HG03064 (cell line): ENCODE measurements around the gene TMEM80.
A peak's percentile ranks its signal among the peaks of the same experiment; 100 is the strongest.
"Not testable (repeated sequence)": the region's sequence is repeated elsewhere in the genome, so short reads cannot be mapped to it uniquely, and the experiment has no call there.

Source experiments
- ATAC-seq: cut with Tn5 transposase; IDR thresholded peaks from one replicate; pipeline ENCODE4 v1.9.1; 2021; ENCODE audit warnings: low read depth; ENCODE audit not compliant: unreplicated experiment

The TMEM80 gene

DNA sequence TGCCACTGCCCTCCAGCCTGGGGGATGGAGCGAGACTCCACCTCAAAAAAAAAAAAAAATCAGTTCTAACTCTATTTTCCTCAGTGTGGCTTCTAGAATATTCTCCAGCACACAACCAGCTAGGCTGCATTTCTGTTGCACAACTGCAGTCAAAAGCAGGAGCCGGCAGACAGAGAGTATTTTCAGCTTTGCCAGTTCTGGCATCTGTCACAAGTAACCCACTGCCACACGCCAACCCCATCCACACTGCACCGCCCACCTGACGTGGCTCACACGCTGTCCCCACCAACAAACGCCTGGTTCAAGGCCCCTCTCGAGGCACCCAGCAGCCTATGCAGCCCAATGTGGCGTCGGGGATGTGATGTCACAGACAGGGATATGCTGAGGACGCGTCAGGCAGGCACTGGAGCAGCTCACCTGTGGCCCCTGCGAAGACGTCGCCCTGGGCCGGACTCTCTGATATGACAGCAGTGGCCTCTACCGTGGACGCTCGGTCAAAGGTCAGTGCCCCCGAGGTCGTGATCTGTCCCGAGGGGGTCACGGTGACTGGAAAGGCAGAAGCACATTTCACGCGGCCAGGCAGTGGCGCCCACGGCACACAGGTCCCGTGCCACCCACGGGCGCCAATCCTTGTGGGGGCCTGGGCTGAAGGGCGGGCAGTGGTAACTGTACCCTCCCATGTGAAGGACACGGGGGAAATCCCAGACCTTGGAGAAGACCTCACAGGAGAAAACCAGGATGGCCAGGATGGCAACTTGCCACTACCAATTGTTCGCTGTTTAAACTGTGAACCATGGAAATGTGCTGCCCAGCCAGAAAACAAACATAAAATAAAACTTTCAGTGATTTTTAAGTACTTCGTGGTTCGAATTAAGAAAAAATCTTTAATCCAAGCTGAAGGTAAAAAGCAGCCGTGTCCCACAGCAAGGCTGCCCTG, 16.1 kb upstream of the TMEM80 start:
- ATAC-seq = no peak

DNA sequence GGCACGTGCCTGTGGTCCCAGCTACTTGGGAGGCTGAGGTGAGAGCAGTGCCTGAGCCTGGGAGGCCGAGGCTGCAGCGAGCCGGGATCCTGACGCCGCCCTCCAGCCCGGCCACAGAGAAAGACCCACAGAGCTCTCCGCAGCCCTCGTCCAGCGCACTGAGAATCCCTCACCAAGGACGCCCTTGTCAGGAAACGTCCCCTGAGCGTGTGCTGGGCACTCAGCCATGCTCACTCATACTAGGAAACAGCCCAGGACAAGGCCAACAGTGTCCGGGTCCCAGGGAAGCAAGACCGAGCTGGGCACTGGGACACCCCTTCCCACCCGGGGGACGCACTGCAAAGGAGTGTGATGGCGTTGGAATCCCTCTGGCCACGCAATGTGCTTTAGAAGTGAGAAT, 15.1 kb upstream of the TMEM80 start:
- no peak for ATAC-seq

DNA sequence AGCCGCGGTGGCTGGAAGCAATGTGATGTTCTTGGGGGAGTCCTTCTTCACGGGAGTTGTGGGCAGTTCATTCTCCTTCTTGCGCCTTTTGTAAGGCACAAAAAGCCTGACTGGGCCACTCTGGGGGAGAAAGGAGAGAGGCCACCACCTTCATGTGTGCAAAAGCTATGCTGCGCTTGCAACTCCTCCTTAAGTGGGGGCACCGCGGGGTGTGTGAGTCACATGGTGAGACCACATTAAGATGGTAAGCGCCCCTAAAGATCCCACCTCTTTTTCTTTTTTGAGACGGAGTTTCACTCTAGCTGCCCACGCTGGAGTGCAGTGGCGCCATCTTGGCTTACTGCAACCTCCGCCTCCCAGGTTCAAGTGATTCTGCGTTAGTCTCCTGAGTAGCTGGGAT, 14.6 kb upstream of the TMEM80 start:
- ATAC-seq = no peak

DNA sequence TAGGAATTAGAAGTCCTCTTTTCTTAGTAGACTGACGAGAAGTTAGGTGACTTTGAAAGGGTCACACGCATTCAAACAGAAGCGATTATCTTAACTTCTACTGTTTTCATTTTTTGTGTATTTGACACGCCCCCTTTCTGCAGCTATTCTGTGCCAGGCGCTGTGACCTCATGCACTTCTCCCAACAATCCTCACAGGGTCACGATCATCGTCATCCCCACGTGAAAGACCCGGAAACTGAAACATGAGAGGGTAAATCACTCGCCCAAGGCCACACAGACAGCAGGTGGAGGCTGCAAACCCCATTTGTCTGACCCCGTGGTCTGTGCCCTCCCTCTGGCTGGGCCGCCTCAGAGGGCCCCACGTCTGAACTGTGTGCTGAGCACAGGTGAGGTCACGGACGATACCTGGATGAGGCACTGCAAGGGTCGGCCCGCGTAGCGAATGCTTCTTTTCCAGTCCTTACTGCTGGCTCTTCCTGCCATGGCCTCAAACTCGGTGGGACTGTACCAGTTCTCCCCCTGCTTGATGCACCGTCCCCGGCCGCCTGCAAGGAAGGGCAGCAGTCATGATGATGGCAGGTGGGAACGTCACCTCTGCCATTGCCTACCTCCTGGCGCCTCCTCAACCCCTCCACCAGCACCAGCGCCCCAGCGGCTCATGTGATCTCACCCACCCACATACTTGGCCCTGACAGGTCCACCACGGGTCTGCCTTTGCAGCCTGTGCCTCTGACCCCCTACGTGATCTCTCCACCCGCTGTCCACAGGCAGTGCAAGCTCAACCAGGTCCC, 9.0 kb upstream of the TMEM80 start:
- no peak for ATAC-seq

DNA sequence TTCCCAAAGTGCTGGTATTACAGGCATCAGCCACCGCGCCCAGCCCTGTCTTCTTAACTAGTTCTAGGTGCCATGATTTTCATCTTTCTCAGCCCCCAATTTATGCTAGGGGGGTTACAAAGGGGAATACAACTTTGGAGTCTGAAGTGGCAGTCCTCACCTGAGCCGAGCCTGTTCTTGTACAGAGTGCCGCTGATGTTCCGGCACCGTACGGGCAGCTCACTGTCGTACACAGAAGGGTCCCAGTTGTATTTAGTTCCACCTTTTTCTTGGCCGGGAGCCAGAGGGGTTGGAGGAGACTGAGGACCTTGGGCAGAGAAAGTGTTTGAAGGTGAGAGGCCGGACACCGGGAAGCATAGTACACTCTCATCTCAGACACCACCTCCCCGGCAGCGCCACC, 7.9 kb upstream of the TMEM80 start:
- ATAC-seq = no peak

DNA sequence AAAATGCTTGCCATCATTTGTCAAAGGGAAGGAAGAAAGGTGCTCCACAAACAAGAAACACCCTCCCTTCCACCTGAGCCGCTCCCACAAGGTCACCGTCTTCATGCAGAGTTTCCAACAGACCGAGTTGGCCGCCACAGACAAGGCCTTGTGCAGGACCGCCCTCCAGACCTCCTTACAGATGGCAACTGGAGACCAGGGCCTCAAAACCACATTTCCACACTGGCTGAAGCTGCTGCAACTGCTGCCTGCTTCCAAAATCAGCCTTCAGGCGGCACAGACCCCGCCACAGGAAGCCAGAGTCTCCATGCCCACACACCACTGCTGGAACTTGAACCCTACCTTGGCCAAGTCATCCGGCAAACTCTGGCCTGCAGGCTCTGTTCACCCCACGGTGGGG, 6.9 kb upstream of the TMEM80 start:
- ATAC-seq = no peak

DNA sequence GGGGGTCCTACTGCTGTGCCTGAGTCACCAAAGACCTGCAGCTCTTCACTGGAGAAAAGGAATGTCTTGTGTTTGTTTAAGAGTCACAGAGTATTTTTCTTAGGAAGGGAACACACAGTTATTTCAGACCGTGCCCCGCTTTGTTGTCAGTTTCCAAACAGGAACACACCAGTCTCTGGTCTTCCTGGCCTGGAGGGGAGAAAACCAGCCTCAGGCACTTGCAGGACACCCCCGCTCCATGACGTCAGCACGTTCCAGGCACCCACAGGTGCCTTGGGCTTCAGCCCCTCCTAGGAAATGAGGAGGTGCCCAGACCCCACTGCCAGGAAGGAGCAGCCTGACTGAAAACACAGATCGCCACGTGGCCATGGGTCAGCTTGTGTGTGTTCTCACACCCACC, 6.0 kb upstream of the TMEM80 start:
- ATAC-seq = no peak

DNA sequence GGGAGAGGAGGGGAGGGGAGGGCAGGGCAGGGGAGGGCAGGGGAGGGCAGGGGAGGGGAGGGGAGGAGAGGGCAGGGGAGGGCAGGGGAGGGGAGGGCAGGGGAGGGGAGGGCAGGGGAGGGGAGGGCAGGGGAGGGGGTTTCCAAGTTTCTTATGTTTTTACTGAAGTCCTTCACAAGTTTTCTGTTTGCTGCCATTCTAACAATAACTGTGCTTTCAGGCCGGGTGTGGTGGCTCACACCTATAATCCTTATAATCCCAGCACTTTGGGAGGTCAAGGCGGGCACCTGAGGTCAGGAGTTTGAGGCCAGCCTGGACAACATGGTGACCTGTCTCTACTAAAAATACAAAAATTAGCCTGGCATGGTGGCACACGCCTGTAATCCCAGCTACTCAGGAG, 5.4 kb upstream of the TMEM80 start:
- not testable (repeated sequence) for ATAC-seq

DNA sequence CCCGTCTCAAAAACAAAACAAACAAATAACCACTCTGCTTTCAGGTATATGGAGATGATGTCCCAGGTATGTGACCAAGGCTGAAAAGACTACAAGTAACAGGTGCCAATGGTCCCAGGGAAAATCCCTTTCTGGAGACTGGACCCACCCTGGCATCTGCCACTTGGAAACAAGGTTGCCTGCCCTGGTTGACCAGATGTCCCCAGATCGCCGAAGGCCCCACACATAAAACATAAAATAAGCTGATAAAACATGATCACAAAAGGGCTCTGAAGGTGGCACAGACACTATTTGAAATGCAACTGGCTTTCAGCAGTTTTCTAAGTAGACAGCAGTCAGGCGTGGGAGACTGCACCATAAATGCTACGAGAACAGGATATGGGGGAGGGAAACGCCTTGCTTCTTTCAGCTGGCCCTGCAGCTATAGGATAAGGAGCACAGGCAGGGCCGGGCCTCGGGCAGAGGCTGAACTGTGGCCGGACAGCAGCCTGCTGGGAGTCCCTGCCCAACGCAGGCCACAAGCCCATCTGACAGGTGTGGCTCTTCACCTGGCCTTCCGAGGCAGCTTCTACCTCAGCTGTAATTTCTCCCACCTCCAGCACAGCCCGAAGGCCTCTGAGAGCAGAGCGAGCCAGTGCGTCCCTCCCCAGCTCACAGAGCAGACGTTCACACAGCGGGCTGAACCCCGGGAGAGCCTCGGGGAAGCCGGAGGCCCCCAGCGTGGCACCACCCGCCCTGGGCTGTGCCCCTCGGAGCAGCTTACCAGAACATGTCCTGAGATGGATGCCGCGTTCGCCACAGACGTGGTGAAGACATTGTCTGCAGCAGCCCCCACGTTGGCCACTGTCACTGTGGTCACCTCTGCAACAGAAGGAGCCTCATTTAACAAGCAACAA, 4.6 kb upstream of the TMEM80 start:
- ATAC-seq = no peak

DNA sequence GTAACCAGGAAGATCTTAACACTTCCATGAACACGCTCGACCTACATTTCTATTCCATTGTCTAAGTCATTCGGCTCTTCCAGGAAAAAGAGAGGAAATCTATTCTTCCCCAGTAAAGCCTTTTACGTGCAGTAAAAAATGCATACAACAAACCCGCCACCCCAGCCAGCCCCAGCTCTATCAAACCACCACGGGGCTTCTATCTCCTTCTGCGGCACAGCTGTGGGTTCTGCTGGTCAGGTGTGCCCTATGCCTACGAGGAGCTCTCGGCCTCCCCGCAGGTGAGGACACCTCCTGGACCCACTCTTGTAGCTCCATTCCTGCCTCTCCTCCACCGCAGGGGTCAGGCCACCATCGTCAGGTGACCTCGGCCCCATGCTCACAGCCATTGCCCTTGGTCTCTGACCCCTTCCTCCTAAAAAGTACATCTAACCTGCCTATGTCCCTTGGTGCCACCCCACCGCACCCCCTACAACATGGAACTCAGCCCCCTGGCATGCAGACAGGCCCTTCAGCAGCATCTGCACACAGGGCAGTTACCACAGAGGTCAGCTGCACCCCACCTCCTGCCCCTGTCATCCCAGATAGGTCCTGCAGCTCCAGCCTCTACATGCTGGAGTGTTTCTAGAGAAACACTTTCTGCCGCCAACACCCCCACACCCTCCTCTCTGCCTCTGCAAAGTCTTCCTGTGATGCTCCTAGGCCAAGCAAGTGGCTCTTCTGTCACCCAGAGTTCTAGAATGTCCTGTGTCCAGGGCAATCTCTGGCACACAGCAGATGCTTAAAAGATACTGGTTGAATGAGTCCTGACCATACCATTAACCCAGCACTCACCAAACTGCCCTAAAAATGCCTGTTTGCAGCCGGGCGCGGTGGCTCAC, 3.7 kb upstream of the TMEM80 start:
- no peak for ATAC-seq

DNA sequence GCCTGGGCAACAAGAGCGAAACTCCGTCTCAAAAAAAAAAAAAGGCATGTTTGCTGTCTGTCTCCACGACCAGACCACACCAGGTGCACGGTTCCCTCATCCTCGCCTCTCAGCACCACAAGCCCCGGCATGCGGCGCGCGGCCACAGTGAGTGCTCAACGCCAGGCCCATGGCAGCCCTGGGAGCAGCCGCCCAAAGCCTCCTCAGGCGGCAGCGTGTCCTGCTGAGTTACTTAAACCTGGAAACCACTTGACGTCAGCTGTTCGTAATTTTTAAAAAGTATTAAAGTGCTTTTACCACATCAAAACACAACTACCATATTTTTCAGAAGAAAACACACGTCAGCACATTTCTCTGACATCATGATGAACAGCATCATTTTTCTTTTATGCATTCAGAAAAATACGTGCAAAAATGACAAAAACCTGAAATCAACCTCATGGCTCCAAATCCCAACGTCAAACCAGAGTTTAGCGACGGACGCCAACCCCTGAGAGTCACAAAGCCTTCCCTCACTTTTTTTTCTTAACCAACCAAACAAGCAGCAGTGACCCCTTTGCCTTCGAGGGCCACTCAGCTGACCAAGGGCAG, 2.7 kb upstream of the TMEM80 start:
- no peak for ATAC-seq

DNA sequence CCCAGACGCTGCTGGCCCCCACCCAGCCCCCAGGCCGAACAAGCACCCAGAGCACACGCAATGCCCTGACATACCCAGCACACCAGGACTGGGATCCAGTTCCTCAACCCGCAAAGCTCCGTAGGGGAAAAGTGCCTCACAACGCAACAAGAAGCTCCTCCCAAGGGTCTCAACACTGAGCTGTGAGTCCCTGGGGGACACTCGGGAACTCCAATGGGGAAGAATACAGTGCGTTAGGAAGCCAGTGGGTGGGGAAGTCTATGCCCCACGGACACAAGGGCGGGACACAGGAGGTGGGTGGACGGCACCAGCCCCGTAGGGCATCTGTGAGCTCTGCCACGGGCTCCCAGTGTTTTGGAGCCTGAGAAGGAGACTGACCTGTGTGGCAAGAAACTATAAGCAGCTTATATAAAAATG, 2.2 kb upstream of the TMEM80 start:
- ATAC-seq = no peak

DNA sequence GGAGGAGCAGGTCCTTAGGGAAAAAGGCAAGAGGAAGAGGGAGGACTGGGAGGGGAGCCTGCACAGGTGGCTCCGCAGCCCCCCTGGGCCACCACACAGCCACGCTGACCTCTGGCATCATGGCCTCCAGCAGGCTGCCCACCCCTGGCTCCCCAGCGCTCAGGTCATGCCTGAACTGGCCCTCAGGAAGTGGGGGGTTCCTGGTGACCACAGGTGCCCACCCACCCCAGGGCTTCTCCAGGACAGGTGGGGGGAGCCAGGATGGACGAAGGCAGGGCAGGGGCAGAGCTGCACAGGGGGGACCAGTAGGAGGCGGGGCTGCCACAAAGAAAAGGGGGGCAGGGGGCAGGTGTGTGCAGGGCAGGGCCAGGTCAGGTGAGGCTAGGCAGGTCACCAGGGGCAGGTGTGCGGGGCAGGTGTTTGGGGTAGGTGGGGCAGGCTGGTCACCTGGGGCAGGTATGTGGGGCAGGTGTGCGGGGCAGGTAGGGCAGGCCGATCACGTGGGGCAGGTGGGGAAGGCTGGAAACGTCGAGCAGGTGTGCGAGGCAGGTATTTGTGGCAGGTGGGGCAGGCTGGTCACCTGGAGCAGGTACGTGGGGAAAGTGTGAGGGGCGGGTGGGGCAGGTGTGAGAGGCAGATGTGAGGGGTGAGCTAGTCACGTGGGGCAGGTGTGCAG, 1.6 kb upstream of the TMEM80 start:
- no peak for ATAC-seq

DNA sequence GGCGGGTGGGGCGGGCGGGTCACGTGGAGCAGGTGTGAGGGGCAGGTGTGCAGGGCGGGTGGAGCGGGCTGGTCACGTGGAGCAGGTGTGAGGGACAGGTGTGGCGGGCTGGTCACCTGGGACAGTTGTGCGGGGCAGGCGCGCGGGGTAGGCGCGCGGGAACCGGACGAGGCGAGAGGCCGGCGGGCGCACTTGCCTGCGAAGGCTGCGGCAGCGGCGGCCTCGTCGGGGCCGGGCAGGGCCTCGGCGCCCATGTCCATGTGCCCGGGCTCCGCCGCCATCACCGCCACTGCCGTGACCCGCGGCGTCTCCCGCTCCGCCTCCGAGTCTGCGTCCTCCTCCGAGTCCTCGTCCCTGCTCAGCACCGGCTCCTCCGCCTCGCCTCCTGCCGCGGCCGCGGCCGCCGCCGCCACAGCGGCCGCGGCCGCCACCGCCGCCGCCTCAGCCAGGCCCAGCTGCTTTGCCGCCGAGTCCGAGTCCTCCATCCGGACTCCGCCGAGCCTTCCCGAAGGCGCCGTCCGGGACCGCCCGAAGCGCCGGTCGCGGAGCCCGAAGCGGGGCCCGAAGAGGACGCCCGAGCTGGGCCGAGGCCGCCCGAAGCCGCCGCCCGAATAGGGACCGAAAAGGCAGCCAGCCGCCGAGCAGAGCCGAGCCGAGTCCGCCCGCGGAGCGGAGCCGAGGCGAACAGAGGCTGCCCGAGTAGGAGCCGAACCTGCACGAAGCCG, 891 bp upstream of the TMEM80 start, which contains the start of gene DEAF1:
Gene DEAF1 (minus strand): TSS at position 660 of the 725 bp plus-strand sequence. CDS start 175 bp downstream, at position 485.
- ATAC-seq = peak; percentile 76

DNA sequence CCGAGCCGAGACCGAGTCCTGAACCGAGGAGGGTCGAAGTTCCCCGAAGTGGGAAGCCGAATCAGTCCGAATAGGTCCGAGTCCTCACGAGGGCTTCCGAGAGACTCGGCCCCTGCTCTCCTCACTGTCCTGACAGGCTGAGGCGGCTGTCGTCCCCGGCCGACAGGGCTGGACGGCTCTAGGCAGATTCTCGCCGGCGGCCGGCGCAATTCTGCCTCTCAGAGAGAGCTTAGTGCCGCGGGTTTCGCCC, 403 bp upstream of the TMEM80 start:
- no peak for ATAC-seq

DNA sequence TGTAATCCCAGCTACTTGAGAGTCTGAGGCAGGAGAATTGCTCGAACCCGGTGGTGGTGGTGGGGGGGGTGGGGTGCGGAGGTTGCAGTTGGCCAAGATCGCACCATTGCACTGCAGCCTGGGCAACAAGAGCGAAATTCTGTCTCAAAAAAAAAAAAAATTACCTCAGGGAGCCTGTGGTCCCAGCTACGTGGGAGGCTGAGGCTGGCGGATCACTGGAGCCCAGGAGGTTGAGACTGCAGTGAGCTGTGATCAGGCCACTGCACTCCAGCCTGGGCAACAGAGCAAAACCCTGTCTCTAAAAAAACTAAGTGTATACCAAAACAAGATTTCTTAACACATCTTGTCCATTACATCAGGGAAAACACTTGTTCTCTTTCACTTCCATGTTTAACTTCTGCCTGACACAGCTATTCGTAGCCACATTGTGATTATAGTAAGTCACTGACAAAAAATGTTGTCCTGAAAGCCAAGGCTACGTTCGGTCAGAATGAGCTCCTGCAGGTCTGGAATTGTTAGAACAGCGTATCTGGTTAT, 1.4 kb downstream of the TMEM80 start:
- no peak for ATAC-seq

DNA sequence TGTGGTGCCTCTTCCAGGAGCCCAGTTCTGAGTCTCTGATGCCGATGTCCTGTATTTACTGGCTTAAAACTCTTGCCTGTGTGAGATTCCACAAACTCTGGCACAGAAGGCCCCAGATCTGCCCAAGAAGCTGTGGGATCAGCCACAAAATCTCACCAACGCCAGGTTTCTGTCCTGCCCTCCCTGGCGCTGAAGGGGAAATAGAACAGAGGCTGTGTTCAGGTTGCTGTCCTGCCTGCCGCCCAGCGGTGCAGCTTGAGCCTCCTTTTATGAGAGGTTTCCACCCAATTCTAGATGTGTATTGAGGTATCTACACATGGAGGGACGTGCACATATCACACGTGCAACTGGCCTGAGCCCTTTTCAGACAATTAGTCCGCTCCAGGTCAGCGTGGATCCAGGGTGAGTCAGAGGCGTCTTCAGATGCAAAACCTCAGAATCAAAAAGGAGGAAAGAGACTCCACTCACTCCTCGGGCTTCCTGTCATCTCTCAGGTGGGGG, 2.2 kb downstream of the TMEM80 start:
- ATAC-seq = no peak
